Glomerular visceral epithelial cell (primary cell): Measurements from ENCODE around the gene GRID1.

Source experiments
- DNase-seq: peaks from one replicate; pipeline ENCODE4 v3.0.0-alpha.2; 2016; ENCODE audit errors: extremely low spot score

GRID1 gene

GRCh38 chr10:85600026-85600743, 766.4 kb downstream of the GRID1 start:
- DNase-seq = no peak

- DNase-seq = no peak
Observed at GRCh38 chr10:85599081-85599480, 767.5 kb downstream of the GRID1 start.

GRCh38 chr10:85598646-85599045, 767.9 kb downstream of the GRID1 start:
- no peak for DNase-seq

GRCh38 chr10:85597006-85597405, 769.6 kb downstream of the GRID1 start:
- DNase-seq = no peak

- DNase-seq = no peak
Observed at GRCh38 chr10:85596389-85596788, 770.2 kb downstream of the GRID1 start.

- DNase-seq = no peak
Observed at GRCh38 chr10:85594239-85594638, 772.4 kb downstream of the GRID1 start.

- DNase-seq = no peak
Observed at GRCh38 chr10:85593226-85593772, 773.3 kb downstream of the GRID1 start.

- DNase-seq = no peak
Observed at GRCh38 chr10:85581371-85581770, 785.2 kb downstream of the GRID1 start.

GRCh38 chr10:85580585-85580984, 786.0 kb downstream of the GRID1 start:
- no peak for DNase-seq

- DNase-seq = no peak
Observed at GRCh38 chr10:85578860-85579259, 787.7 kb downstream of the GRID1 start.

GRCh38 chr10:85575441-85575840, 791.2 kb downstream of the GRID1 start:
- DNase-seq = no peak

GRCh38 chr10:85570871-85571270, 795.7 kb downstream of the GRID1 start:
- DNase-seq = no peak

GRCh38 chr10:85565381-85565780, 801.2 kb downstream of the GRID1 start:
- DNase-seq = no peak

- DNase-seq = no peak
Observed at GRCh38 chr10:85558533-85558932, 808.1 kb downstream of the GRID1 start.

- no peak for DNase-seq
Observed at GRCh38 chr10:85557706-85558105, 808.9 kb downstream of the GRID1 start.

GRCh38 chr10:85557077-85557476, 809.5 kb downstream of the GRID1 start:
- no peak for DNase-seq
